HPDE6-E6E7 (cell line): ENCODE data around the gene ASGR2.
"Not testable (repeated sequence)": the region's sequence is repeated elsewhere in the genome, so short reads cannot be mapped to it uniquely, and the experiment has no call there.

Source experiments
- DNase-seq: peaks from one replicate; pipeline ENCODE4 v3.0.0; 2011; ENCODE audit warnings: missing footprints; ENCODE audit errors: extremely low spot score

The ASGR2 gene, protein sequence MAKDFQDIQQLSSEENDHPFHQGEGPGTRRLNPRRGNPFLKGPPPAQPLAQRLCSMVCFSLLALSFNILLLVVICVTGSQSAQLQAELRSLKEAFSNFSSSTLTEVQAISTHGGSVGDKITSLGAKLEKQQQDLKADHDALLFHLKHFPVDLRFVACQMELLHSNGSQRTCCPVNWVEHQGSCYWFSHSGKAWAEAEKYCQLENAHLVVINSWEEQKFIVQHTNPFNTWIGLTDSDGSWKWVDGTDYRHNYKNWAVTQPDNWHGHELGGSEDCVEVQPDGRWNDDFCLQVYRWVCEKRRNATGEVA

DNA sequence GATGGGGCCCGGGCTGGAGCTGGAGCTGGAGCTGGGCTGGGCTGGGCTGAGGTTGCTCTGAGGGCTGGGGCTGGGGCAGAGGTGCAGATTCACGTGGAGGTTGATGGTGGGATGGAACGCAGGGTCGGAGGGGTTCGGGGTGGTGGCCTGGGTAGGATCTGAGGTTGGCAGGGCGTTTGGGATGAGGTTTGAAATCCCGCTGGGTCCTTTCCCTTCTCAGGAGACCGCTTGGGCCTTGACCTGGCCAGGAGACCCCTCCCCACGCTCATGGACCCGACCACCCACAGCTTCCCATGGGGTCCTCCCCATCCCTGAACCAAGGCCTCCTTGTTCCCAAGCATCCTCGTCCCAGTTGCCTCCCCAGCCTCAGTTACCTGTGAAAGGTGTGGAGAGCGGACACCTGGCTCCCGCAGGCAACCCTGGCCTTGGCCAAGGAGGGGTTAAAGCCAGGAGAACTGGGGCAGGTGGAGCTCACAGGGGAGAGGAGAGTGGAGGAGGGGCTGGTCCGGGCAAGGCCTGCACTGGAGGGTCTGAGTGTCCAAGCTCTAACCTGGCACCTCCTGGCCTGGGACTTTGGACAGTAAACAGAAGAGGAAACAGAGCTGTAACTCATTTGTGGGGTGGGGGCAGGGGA is at the start of gene ASGR2:
TSS of gene ASGR2 (minus strand) at position 582 of the 634 bp plus-strand sequence. CDS start 582 bp downstream, outside the sequence.
- DNase-seq: no peak

DNA sequence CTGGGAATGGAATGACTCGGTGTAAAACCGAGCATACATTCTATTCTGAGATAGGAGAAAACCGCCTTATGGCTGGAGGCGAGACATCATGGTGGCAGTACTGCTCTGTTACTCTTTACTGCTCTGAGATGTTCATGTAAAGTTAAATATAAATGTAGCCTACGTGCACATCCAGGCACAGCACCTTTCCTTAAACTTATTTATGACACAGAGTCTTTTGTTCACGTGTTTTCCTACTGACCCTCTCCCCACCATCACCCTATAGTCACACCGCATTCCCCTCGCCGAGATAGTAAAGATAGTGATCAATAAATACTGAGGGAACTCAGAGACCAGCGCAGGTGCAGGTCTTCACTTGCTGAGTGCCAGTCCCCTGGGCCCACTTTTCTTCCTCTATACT is 44.9 kb upstream of the ASGR2 start:
- not testable (repeated sequence) for DNase-seq

DNA sequence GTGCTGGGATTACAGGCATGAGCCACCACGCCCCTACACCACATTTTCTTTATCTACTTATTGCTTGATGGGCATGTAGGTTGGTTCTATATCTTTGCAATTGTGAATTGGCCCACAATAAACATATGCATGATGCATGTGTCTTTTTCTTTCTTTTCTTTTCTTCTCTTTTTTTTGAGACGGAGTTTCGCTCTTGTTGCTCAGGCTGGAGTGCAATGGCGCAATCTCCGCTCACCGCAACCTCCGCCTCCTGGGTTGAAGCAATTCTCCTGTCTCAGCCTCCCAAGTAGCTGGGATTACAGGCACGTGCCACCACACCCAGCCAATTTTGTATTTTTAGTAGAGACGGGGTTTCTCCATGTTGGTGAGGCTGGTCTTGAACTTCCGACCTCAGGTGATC is 43.8 kb upstream of the ASGR2 start:
- not testable (repeated sequence) for DNase-seq

DNA sequence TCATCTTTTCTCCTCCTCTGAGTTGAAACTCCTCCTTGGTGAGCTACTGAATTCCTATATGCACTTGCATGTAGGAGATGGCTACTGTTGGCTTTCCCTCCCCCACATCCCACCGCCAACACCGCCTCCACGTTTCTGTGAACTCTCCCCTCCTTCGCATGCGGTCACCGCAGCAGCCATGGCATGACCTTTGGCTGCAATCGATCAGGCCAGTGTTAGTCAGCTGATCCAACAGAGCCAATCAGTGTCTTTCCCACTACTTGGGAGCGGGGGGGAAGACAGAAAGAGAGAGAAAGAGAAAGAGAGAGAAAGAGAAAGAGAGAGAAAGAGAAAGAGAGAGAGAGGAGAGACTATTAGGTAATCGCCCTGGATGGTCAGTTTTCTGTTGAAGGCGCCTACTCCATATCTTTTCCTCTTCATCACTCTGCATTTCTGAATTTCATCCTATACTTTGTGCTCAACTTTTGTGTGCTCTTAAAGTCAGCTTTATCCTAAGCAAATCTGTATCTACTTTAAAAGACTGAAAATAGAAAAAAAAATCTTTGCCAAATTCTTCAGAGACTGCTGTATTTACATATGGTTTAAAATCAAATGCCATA is 41.8 kb upstream of the ASGR2 start:
- no peak for DNase-seq

DNA sequence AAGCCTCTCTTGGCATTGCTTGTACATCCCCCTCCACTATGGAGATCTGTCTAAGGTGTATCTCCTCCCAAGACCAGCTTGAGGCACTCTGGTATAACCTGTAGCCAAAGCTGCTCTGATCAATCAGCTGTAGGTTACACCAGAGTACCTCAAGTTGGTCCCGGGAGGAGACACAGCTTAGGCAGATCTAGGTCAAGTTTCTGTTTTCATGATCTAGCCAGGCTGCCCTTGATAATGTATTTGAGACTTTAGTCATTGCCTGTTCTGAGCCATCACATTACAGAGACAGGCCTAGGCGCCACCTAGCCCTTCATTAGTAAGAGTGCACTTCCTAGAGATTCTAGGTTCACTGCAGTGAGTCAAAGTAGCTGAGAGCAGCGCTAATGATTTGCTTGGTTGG is 33.1 kb upstream of the ASGR2 start:
- no peak for DNase-seq

DNA sequence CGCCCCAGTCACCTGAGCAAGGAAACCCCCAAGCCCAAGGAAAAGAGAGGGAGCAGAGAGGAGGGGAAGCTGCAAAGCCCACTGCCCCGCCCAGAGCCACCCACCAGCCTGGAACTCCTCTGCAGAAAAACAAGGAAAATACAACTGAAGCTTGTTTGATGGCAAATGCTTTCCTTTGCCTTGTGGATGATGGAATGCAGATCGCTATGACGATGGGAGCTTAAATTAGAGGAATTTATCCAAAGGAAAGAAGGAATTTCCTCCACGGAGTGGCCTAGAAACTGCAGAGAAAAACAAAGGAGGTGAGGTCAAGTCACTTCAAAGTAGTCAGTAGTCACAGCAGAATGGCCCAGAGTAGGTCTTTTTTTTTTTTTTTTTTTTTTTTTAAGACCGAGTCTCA is 31.5 kb upstream of the ASGR2 start:
- no peak for DNase-seq

DNA sequence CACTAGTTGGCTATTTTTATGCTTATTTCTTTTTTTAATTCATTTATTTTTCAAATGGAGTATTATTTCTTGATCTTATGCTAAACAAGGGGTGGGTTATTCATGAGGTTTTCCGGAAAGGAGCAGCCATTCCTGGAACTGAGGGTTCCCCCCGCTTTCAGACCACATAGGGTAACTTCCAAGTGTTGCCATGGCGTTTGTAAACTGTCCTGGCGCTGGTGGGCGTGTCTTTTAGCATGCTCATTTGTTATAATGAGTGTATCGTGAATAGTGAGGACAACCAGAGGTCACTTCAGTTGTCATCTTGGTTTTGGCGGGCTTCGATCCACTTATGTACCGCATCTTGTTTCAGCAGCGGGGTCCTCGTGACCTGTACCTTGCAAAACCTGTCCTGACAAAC is 29.6 kb upstream of the ASGR2 start:
- no peak for DNase-seq

DNA sequence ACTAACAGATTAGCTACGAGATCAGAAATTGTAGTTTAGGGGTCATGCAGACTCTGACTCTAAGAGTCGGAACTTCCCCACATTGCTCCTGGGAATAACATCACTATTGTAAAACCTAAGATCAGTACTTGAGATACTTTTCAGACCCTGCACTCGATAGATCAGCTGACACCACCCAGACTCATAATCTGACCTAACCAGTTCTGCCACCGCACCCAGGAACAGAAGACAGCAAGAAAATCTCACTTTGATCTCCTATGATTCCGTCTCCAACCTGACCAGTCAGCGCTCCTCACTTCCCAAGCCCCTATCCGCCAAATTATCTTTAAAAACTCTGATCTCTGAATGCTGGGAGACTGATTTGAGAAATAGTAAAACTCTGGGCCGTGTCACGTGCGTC is 27.2 kb upstream of the ASGR2 start:
- no peak for DNase-seq

DNA sequence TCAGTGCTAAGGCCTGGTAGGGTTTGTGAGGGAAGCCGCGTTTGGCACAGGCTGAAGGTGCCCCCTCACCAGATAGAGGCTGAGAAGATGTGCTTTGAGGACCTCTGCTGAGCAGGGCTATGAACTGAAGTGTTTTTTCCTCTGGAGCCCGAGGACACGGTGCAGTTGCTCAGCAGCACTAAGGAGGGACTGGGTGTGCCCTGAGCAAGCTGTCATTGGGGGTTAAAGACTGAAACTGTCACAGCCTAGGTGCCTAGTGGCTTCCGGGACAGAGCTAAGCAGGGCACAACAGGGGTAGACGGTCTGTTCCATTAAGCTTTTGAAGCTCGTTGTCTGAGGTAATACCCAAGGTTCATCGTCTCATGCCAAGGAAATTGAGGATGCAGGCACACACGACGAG is 24.8 kb upstream of the ASGR2 start:
- DNase-seq: no peak

DNA sequence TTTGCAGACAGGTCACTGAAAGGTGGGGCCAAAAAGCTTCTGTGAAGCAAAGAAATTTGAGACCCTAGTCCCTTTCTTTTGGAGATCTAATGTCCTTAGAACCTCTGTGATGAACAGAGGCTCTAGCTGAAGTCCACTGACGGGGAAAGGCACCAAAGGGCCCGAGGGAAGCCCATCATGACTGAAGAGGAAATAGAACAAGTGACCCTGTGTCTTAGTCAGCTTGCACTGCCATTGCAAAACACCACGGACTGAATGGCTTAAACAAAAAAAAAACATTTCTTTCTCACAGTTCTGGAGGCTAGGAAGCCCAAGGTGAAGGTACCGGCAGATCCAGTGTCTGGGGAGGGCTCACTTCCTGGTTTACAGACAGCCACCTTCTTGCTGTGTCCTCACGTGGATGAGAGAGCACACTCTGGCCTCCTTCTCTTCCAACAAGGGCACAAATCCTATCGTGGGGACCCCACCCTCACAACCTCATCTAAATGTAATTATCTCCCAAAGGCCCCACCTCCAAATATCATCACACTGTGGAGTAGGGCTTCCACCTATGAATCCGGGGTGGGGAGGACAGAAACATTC is 24.3 kb upstream of the ASGR2 start:
- no peak for DNase-seq

DNA sequence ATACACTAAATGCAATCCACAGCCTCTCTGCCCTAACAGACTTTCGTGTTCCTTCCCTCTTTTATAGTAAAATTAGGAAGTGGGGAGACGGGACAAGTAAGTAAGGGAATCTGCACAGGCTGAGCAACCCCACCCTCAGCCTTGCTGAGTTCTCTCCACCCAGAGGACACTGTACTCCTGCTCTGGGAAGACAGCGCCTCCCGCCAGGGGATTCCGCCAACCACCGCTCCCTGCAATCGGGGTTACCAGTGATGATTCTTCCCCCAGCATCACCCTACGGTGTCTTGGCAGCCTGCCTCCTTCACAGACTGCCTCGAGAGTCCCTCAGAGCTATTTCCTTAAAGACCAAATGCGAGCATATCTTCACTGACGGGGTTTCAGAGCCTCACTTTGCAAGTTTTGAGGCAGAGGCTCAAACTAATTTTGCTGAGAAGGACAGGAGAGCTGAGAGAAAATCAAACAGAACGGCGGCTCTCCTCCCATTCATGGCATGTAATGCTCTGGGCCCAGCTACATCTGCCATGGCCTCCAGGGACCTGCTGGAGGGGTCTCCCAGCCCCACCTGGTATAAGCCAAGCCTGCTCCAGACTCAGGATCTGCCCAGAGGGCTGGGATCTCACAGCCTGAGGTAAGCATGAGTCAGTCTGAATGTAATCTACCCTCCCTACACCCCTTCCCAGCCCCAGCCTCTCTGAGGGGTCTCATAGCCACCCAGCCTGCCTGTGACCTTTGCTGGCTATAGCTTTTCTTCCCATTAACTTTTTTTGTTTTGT is 22.7 kb upstream of the ASGR2 start:
- DNase-seq: no peak

DNA sequence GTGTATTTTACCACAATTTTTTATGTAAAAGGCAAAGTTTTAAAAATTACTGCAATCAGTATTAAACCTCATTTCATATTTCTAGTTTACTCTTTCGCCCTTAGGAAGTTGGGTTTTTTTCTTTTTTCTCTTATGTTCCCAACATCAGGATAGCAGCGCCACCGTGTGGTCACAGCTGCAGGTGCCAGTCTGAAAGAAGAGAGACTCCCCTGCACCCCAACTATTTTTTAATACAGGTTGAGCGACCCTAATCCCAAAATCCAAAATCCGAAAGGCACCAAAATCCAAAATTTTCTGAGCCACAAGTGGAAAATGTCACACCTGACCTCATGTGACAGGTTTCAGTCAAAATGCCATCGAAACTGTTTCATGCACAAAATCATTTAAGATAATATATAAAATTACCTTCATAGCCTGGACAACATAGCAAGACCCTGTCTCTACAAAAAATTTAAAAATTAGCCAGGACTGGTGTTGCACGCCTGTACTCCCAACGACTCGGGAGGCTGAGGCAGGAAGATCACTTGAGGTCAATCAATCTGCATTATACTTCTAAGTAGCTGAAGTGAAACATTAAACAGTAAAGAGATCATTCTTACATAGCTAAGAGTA is 21.8 kb upstream of the ASGR2 start:
- DNase-seq: peak; percentile 40

DNA sequence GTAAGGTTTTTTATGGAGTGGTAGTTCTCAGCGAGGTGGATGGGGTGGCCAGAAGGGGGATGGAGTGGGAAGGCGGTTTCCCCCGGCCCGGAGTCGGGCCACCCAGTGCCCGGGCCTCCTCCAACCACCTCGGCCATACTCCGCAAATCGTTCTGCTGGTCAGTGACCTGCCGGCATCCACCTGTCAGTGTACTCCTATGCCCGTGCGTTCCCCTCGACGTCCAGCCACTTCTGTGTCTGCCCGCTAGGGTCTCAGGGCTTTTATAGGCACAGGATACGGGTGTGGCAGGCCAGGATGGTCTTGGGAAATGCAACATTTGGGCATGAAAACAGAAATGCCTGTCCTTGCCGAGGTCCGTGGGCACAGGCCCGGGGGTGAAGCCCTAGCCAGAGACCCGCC is 19.3 kb upstream of the ASGR2 start:
- DNase-seq: no peak

DNA sequence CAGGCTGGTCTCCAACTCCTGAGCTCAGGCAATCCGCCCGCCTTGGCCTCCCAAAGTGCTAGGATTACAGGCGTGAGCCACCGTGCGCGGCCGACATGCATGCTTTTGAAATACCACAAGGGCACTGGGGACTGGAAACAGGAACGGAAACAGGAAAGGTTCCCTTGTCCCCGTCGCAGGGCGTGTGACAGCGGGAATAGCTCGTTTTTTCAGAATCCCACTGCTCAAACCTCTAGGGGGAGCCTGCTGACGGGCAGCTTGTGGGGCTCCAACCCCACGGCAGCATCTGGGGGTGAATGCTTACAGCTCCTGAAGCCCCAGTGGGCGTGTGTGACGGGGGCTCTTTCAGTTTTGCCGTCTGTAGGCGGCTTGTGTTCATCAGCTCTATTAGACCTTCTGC is 18.8 kb upstream of the ASGR2 start:
- no peak for DNase-seq

DNA sequence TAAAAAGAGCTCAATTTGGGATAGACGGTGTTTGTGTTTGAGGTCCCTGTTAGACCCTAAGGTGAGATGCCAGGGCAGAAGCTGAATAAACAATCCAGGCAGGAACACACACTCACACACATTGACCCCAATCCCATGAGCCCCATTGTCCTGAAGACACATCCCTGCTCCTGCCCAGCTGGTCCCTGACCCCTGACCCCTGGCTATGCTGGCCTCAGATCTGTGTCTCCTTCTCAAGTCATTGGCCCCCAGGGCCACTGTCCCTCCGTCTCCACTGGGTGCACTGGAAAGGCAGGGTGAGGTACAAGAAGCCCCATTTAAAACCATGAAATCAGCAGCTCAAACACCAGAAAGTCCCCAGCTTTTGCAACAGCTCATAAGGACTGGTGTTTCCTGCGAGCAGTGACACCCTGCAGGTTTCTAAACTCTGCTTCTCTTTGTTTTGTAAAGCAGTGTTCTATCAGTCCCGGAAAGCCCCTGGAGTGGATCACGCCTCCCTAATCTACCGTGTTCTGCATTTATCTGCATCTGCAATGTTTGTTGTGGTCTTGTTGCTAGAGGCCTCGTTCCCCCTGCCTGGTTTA is 18.0 kb upstream of the ASGR2 start:
- no peak for DNase-seq

DNA sequence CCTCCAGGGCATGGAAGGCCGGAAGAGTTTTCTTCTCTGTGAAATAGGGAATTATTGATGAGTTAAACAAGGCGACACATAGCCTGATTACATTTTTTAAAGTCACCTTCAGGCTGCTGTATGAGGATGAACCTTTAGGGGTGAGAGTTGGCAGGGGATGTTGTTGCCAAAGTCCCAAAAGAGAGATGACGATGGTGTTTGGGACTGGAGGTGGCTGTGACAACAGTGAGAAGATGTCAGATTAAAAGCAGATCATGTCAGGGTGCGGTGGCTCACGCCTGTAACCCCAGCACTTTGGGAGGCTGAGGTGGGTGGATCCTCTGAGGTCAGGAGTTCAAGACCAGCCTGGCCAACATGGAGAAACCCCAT is 16.8 kb upstream of the ASGR2 start:
- no peak for DNase-seq

DNA sequence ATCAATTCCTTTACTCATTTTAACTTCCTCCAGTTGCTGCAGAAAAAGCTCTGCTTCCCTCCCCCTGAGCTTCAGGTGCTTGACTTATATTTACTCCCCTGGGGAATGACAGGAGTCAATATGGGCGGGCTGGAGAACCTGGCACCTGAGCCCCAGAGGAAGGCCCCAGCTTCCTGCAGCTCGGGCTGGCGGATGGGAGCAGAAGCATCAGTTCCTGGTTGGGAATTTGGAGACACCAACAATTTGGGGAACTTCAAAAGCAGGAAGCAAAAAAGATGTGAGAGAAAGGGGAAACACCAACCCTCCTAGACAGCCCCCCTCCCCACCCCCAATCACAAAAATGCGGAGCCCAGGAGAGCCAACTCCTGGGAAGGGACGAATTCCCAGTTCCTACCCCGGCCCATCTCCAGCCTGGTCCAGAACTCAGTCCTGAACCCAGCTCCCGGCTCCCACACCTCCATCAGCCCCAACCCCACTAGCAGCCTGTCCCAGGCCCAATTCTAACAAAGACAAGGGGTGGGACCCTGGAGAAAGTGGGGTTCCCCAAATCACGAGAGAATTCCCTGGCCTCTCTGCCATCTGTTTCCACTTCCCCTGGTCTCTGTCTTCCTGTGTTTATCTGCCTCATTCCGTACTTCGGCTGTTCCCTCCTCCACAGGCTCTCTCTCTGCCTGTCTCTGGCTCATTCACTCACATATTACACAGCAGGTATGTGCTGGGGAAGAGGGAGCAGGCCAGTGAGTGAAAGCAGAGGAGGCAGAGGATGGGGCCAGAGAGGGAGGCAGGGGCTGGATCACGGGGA is 16.2 kb upstream of the ASGR2 start:
- no peak for DNase-seq

DNA sequence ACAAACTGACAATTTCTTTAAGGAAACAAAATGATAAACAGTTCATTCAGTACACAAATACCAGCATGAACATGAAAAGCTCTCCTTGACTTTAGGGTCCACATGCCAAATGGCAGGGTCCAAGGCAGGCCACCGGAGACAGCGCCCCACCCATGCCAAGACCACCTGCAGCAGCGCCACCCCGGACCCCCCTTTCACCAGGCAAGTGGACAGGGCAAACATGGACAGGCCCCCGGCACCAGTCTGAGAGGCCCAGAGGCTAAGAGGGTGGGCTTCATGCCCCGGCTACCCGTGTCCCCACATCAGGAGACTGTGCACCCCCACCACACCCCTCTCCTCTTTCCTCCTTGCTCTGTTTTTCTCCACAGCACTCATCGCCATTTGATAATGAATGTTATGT is 14.7 kb upstream of the ASGR2 start:
- DNase-seq: no peak

DNA sequence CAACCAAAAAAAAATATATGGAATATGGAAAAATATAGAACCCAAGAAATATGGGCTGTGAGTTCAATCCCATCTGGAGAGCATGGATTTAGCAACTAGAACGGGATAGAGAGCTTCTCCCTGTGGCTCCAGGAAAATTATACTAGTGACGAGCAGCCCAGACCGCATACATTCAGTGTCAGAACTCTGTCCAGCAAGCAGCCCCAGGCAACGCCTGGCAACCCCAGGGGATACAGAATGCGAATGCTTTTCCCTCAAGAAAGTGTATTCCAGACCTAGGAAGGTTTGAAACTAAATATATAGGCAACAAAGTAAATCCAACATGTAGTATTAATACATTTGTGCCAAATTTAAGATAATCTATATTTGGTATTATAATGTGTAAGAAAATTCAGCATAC is 13.5 kb upstream of the ASGR2 start:
- DNase-seq: no peak

DNA sequence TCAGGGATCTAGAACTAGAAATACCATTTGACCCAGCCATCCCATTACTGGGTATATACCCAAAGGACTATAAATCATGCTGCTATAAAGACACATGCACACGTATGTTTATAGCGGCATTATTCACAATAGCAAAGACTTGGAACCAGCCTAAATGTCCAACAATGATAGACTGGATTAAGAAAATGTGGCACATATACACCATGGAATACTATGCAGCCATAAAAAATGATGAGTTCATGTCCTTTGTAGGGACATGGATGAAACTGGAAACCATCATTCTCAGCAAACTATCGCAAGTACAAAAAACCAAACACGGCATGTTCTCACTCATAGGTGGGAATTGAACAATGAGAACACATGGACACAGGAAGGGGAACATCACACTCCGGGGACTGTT is 12.9 kb upstream of the ASGR2 start:
- DNase-seq: not testable (repeated sequence)

DNA sequence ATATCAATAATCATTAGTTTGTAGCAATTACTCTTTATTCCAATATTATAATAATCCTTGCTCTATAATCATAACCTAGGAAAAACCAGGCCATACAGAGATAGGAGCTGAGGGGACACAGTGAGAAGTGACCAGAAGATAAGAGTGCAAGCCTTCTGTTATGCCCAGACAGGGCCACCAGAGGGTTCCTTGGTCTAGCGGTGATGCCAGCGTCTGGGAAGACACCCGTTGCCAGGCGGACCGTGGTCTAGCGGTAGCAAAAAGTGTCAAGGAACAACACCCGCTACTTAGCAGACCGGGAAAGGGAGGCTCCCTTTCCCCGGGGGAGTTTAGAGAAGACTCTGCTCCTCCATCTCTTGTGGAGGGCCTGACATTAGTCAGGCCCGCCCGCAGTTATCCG is 11.8 kb upstream of the ASGR2 start:
- not testable (repeated sequence) for DNase-seq
